Common myeloid progenitor, CD34-positive (primary cell): Measurements from ENCODE around the gene POLR1E.
"Not testable (repeated sequence)": the region's sequence is repeated elsewhere in the genome, so short reads cannot be mapped to it uniquely, and the experiment has no call there.

Experiments
- CTCF ChIA-PET: fragments of 350-600 bp; sonication (Branson Sonifier 250); formaldehyde crosslinking; loops from one replicate; lab custom pipeline; 2021; ENCODE audit warnings: antibody characterized with exemption; lab: Charles Lee
- POLR2A ChIA-PET: fragments of 350-600 bp; sonication (Branson Sonifier 250); formaldehyde crosslinking; loops from one replicate; lab custom pipeline; 2021; ENCODE audit warnings: antibody characterized with exemption; lab: Charles Lee
- DNase-seq, 3 donors: peaks; one replicate each; pipeline versions ENCODE4 v3.0.0 to v3.0.0-alpha.2; 2013
- H3K27ac ChIP-seq, 2 experiments: 1 replicate in 1 of 2; 2 replicates in 1 of 2; pipeline ENCODE4 v1.7.0; 2013; ENCODE audit warnings: inconsistent platforms in 2 of 2, low read length in 2 of 2, mild to moderate bottlenecking in 2 of 2, low read depth in 1 of 2, moderate library complexity in 1 of 2; ENCODE audit not compliant: severe bottlenecking in 2 of 2, insufficient read depth in 1 of 2, poor library complexity in 1 of 2
- H3K27me3 ChIP-seq, 5 experiments: replicated peaks in 2 of 5; 1 replicate in 3 of 5; 2 replicates in 2 of 5; pipeline versions ENCODE4 v1.6.1 to v1.7.0; 2013; ENCODE audit warnings: low read length in 4 of 5, mild to moderate bottlenecking in 2 of 5, moderate library complexity in 2 of 5, inconsistent platforms in 1 of 5; ENCODE audit not compliant: insufficient read depth in 5 of 5, control insufficient read depth in 4 of 5
- H3K36me3 ChIP-seq, 4 experiments: 1 replicate in 2 of 4; 2 replicates in 2 of 4; pipeline versions ENCODE4 v1.6.1 to v1.7.0; 2013; ENCODE audit warnings: low read length in 3 of 4, control low read depth in 1 of 4, mild to moderate bottlenecking in 1 of 4; ENCODE audit not compliant: control insufficient read depth in 4 of 4, insufficient read depth in 4 of 4
- H3K4me1 ChIP-seq, 4 experiments: 1 replicate in 3 of 4; 2 replicates in 1 of 4; pipeline versions ENCODE4 v1.6.1 to v1.7.1; 2013; ENCODE audit warnings: low read length in 3 of 4, mild to moderate bottlenecking in 3 of 4, control low read depth in 1 of 4, inconsistent platforms in 1 of 4, moderate library complexity in 1 of 4; ENCODE audit not compliant: control insufficient read depth in 4 of 4, insufficient read depth in 4 of 4; ENCODE audit errors: control extremely low read depth in 1 of 4
- H3K4me3 ChIP-seq, 7 experiments: 1 replicate in 4 of 7; 2 replicates in 3 of 7; pipeline versions ENCODE4 v1.5.1 to v1.7.0; 2013; ENCODE audit warnings: mild to moderate bottlenecking in 7 of 7, low read length in 6 of 7, moderate library complexity in 6 of 7, inconsistent platforms in 2 of 7, low read depth in 2 of 7, control low read depth in 1 of 7; ENCODE audit not compliant: insufficient read depth in 4 of 7, control insufficient read depth in 1 of 7; ENCODE audit errors: extremely low read depth in 1 of 7
- H3K9me3 ChIP-seq, 5 experiments: 1 replicate in 4 of 5; 2 replicates in 1 of 5; pipeline versions ENCODE4 v1.6.1 to v1.7.1; 2013; ENCODE audit warnings: low read length in 4 of 5, mild to moderate bottlenecking in 2 of 5, inconsistent platforms in 1 of 5, low read depth in 1 of 5, moderate library complexity in 1 of 5; ENCODE audit not compliant: control insufficient read depth in 4 of 5, insufficient read depth in 2 of 5; ENCODE audit errors: control extremely low read depth in 1 of 5
- WGBS: methylation state at CpG from one replicate; pipeline ENCODE4 v1.1.5; 2013; ENCODE audit not compliant: insufficient coverage; 5-methylcytosine and 5-hydroxymethylcytosine counted together

POLR1E gene

DNA sequence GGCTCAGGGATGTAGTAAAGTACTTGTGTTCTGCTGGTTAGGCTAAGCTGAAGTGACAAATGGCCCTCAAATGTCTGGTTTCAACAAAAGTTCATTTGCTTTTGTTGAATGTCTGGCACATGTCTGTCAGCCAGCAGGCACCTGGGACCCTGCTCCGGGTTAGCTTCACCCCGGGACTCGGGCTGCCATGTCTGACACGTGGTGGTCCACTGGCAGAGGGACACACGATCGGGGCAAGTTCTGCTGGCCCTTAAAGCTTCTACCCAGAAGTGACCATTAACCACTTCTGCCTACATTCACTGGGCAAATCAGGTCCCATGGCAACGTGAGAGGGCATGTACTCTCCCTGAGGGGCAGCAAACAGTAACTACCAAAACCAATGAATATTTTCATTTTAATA is 23.8 kb downstream of the POLR1E start:
- no peak for DNase-seq
- WGBS: 97% methylated on average over 6 of the region's 7 CpGs
- Histone ChIP-seq H3K36me3 (peaks cover 0 to 27% (median 15%) of the 10 kb centered on the region in 4 experiments), H3K27me3 (no peaks in the 10 kb centered on the region), H3K4me3 (no peak overlapping the region), H3K27ac (no peak overlapping the region), H3K4me1 (no peaks in the 10 kb centered on the region), H3K9me3 (no peaks in the 10 kb centered on the region)
- CTCF ChIA-PET: interaction anchor here (0.7 to 1.8 kb wide), 7 partner anchors 12 to 643 kb away, joined by 3 to 7 read pairs (median 3); no protein-coding TSS in a partner anchor
- POLR2A ChIA-PET: no interaction called here

DNA sequence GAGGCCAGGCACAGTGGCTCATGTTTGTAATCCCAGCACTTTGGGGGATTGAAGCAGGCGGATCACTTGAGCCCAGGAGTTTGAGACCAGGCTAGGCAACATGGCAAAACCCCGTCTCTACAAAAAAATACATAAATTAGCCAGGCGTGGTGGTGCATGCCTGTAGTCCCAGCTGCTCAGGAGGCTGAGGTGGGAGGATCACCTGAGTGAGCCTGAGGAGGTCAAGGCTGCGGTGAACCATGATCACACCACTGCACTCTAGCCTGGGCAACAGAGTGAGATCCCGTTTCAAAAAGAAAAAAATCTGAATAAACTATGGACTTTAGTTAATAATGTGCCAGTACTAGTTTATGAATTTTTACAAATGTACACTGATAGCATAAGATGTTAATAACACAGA is 24.3 kb downstream of the POLR1E start:
- H3K4me1 ChIP-seq, H3K9me3 ChIP-seq, H3K4me3 ChIP-seq, POLR2A ChIA-PET, H3K27ac ChIP-seq, DNase-seq, H3K27me3 ChIP-seq: not testable (repeated sequence)
- peaks cover 0 to 22% (median 13%) of the 10 kb centered on the region in 4 experiments for H3K36me3 ChIP-seq
- CTCF ChIA-PET: interaction anchor here (1.1 to 1.3 kb wide), 4 partner anchors 8 to 643 kb away, joined by 3 to 4 read pairs (median 3); no protein-coding TSS in a partner anchor
- WGBS: 92% methylated on average over 3 of the region's 5 CpGs

DNA sequence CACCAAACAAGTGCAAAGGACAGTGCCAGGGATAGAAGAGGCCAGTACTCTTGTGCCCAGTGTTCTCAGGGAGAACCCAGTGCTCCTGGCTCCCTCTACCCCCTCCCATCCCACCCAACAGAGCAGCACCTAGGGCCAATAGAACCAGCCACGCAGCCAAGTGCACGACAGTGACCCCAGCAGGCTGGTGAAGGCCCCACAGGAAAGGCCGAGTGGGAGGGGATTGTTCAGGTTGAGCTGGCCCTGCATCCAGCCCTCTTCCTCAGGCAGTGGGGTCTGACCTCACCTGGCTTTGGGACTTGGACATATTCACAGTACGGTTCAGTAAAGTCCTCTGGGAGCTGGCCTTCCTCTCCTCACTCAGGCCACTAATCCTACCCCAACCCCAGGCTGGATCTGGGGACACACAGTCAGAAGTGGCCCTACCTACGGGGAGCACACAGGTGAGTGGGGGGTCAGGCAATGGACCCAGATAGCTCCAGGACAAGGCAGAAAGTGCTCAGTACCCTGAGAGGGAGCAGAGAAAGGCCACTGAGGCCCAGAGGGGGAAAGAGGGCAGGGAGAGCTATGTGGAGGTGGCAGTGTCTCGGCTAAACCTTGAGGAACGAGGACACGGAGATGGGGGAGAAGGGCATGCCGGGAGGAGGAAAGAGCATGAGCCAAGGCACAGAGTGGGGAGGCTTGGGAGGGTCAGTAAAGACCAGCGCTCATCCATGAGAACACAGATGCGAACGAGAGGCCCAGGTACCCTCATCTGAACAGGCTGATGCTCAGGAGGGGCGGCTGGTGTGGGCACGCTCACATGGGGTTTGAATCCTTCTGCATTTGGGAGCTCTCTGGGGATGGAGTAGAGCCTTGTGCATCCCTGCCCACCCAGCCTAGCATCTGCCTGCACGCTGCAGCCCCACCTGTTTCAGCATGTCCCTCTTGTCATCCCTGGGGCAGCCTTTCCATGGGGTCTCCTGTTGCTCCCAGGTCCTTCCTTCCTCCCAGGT is 25.6 kb downstream of the POLR1E start:
- no peak overlapping the region for H3K27ac ChIP-seq
- ChIA-PET CTCF (interaction anchor here (0.8 to 1.2 kb wide), 3 partner anchors 9 to 30 kb away, joined by 3 to 4 read pairs (median 3); no protein-coding TSS in a partner anchor), POLR2A (interaction anchor here (0.7 kb wide), 1 partner anchor 1457 kb away, joined by 3 read pairs; no protein-coding TSS in a partner anchor)
- peaks cover 0 to 15% (median 12%) of the 10 kb centered on the region in 4 experiments for H3K36me3 ChIP-seq
- H3K27me3 ChIP-seq: no peaks in the 10 kb centered on the region
- H3K4me1 ChIP-seq: no peaks in the 10 kb centered on the region
- DNase-seq: no peak
- 95% methylated on average over 13 of the region's 15 CpGs for WGBS
- H3K4me3 ChIP-seq: no peak overlapping the region
- H3K9me3 ChIP-seq: no peaks in the 10 kb centered on the region

DNA sequence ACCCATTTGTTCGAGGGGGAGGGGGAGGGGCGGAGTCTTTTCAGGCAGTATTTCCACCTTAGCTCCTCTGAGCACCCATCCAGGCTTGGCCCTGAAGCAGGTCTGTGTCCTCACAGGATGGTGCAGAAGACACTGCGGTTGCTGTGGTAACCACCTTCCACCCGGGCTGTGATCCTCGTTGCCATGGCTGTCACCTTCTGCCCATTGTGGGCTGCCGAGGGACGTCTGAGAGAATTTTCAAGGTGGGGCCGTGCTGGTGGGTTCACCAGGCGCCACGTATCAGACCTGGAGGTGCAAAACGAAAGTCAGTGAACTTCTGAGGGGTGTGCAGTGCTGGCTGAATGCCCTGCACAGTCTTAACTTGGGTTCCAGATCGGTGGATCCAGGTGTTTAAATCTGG is 26.7 kb downstream of the POLR1E start:
- no peaks in the 10 kb centered on the region for H3K4me1 ChIP-seq
- no peak overlapping the region for H3K4me3 ChIP-seq
- DNase-seq: no peak
- no peaks in the 10 kb centered on the region for H3K9me3 ChIP-seq
- peaks cover 0 to 15% (median 8%) of the 10 kb centered on the region in 4 experiments for H3K36me3 ChIP-seq
- no peak overlapping the region for H3K27ac ChIP-seq
- H3K27me3 ChIP-seq: no peaks in the 10 kb centered on the region
- ChIA-PET POLR2A (no interaction called here), CTCF (interaction anchor here (1.2 kb wide), 1 partner anchor 14 kb away, joined by 3 read pairs; no protein-coding TSS in a partner anchor)
- 96% methylated on average over 12 of the region's 12 CpGs for WGBS

DNA sequence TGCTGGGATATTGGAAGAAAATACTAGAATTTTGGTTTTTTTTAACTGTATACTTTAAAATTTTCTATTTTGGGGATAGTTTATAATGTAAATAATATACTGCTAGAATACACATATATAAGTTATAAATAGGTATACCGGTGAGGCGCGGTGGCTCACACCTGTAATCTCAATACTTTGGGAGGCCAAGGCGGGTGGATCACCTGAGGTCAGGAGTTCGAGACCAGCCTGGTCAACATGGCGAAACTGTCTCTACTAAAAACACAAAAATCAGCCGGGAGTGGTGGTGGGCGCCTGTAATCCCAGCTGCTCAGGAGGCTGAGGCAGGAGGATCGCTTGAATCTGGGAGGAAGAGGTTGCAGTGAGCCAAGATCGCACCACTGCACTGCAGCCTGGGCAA is 28.7 kb downstream of the POLR1E start:
- H3K36me3 ChIP-seq, CTCF ChIA-PET, H3K4me1 ChIP-seq, H3K27me3 ChIP-seq, POLR2A ChIA-PET, H3K9me3 ChIP-seq, DNase-seq, H3K27ac ChIP-seq, H3K4me3 ChIP-seq: not testable (repeated sequence)
- WGBS: 98% methylated on average over 8 of the region's 10 CpGs

DNA sequence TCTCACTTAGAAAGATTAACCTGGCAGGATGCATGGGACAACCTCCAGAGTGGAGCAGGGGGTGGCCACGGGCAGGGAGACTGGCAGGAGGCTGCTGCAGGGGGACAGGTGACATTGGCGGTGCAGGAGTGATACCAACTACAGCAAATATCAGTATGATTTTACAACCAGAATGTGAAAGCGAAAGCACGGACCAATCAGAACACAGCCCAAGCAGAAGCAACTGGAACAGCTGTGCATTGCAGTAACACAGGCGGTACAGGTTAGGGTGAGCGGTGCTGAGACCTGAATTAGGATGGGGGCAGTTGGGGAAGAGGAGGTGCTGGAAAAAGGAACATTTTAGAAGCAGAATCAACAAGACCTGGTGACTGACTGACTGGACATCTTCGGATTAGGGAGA is 29.3 kb downstream of the POLR1E start:
- H3K9me3 ChIP-seq: no peaks in the 10 kb centered on the region
- H3K27me3 ChIP-seq: no peaks in the 10 kb centered on the region
- no peak for DNase-seq
- CTCF ChIA-PET: no interaction called here
- WGBS: 98% methylated on average over 7 of the region's 7 CpGs
- no peaks in the 10 kb centered on the region for H3K4me1 ChIP-seq
- H3K27ac ChIP-seq: no peak overlapping the region
- no peak overlapping the region for H3K4me3 ChIP-seq
- POLR2A ChIA-PET: no interaction called here
- peaks cover 0 to 2% (median 0%) of the 10 kb centered on the region in 4 experiments for H3K36me3 ChIP-seq
